HG03175 (cell line): Measurements from ENCODE around the gene GPBAR1.

Source experiments
- ATAC-seq: cut with Tn5 transposase; IDR thresholded peaks from one replicate; pipeline ENCODE4 v1.9.1; 2021; ENCODE audit warnings: mild to moderate bottlenecking, moderate library complexity; ENCODE audit not compliant: unreplicated experiment

Gene GPBAR1, protein sequence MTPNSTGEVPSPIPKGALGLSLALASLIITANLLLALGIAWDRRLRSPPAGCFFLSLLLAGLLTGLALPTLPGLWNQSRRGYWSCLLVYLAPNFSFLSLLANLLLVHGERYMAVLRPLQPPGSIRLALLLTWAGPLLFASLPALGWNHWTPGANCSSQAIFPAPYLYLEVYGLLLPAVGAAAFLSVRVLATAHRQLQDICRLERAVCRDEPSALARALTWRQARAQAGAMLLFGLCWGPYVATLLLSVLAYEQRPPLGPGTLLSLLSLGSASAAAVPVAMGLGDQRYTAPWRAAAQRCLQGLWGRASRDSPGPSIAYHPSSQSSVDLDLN

DNA sequence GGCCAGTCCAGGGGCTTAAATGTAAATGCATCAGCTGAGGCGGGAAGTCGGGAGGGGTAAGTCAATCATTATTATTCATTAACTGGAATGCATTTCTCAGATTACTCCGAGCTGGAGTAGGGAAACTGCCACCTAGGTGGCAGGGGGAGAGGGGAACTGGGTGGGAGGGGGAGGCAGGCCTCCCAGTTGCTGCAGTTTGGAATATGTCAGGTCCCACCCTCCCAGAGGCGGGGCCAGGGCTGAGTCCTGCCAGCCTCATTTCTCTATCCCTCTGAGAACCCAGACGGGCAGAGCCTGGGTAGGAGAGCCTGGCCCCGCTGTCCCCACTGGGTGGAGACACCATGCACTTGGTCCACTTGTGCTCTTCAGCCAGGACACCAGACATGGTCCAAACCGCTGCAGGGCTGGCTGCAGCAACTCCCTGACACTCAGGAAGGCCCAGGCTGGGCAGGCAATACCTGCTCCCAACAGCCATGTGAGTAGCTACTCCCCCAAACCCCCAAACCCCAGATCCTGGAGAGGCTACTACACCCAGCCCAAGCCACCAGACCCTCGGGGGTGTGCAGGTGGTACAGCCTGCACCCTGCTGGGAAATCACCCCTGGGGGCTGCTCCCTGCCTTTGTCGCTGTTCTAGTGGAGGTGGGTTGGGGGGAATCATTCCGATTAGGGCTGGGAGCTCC is at the start of gene GPBAR1:
Gene GPBAR1, plus strand, starts transcription at position 274 of the 681 bp plus-strand sequence. CDS start 1,710 bp downstream, outside the sequence.
- ATAC-seq = no peak

DNA sequence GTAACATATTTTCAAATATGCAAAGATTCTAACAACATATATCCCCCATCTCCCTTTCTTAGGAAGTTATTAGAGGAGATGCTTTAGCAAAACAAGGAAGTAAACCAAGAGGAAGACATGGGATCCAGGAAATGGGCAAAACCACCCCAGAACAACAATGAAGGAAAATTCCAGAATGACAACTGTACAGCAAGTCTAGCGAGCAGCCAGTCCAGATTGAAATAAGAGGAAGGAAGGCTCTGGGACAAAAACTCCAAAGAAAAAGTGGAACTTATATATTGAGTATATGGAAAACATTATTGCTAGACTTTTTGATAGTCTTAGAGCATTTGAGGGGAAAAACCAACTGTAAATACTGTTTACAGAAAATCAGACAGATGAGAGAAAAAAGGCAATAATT is 46.7 kb upstream of the GPBAR1 start:
- no peak for ATAC-seq

- ATAC-seq = no peak
Observed at GRCh38 chr2:218216336-218216673, 44.5 kb upstream of the GPBAR1 start.

DNA sequence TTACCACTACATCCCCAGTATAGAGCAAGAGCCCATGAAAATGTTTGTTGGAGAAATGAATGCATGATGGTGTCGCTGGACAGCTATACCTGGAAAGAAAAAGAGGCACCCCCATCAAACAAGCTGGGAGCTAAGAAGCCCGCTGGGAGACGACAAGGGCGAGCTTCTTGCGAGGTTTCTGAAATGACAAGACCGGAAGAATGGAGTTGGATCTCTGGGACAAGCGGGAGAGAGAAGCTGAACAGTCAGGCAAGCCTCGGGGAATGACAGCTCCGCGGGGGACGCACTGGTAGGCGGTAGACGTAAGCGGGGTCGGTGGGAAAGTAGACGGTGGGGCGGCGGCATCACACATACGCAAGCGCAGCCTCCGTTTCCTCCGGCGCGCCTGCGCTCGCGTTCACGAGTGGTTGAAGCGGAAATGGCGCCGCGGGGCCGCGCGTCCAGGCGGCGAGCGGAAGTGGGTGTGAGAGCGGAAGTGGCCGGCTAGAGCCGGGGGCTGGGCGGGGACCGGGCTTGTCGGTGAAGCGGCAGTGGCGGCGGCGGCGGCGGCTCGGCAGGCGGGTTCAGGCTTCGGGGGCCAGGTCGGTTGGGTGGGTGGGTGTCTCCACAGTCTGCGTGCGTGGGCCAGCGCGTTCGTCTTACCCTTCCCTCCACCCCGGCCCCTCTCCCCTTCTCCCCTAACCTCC is 44.0 kb upstream of the GPBAR1 start, which contains the start of gene ARPC2:
Gene ARPC2, plus strand, starts transcription at position 516 of the 686 bp plus-strand sequence. CDS start 282 bp downstream, outside the sequence.
- ATAC-seq = peak; percentile 76

- peak; percentile 44 for ATAC-seq
Observed at GRCh38 chr2:218217360-218218267, 43.2 kb upstream of the GPBAR1 start.

DNA sequence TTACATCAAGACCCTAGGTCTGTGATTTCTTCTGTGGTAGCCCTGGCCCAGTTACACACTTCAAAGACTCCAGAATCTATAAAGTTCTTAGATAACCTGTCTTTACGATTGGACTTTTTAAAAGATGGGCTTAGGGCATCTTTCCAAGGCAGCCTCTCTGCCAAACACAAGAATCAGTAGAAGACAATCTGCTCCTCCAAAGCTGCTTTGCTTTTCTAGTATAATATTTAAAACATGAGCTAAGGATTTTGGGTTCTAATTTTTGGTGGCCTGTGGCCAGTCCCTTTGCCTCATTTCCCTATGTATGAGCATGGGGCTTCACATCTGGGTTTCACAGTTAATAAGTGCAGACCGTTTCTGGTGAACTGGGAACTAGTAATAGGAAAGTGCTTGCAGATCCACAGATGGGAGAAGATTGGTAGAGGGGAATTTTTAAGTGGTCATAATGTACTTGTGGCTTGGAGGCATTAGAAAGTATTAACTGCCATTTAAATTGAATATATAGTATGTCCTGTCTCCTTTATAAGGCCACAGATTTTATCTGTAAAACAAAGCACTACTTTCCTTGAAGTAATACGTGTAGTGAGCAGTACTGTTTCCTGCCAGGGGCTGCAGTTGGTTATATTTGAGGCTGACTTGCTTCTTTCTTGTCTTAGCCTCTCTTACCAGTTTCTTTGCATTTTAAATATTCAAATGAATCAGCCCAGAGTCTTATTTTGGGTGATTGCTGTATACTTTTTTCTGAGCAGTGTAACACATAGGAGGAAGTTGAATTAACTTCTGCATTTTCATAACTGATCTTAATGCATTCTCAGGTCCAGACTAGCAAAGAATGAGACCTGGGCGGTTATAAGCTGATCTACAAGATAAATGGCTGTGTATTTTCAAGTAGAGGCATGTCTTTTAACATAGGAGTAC is 42.3 kb upstream of the GPBAR1 start:
- ATAC-seq = peak; percentile 34

- ATAC-seq = no peak
Observed at GRCh38 chr2:218219934-218220333, 40.9 kb upstream of the GPBAR1 start.

- no peak for ATAC-seq
Observed at GRCh38 chr2:218221000-218221399, 39.8 kb upstream of the GPBAR1 start.

- no peak for ATAC-seq
Observed at GRCh38 chr2:218223046-218223445, 37.8 kb upstream of the GPBAR1 start.

DNA sequence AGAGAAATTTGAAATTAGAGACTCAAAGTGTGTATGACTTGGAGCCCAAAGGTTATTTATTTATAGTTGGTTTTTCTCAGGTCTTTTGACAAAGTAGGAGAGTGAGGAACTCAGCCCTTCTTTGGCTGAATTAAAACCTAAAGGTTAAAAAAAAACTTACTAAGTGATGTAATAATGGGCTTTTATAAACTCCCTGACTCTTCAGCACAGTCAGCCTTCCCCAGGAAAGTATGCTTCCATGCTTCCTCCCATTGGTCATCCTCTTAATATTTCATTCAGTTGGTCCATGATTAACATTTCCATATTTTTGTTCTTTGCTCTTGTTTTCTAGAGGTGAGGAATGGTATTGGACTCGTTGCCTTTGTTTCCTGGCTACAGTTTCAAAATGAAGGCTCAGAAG is 36.6 kb upstream of the GPBAR1 start:
- ATAC-seq = no peak

DNA sequence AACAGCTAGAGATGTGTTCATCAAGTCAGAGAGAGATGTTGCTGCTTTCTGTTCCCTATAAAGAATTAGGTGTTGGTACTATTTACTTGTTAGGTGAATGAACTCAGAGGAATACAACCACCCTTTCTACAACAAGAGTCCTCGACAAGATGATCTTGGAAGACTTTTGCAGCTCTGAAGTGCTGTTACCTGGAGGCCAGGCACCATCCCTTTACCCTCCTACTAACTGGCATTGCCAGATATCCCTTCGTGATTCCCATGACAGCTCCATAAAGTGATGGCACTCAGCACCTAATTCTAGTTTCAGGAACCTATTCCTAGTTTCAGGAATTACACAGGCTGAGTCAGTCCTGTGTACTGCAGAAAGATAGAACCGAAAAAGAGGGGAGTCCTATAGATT is 33.9 kb upstream of the GPBAR1 start:
- ATAC-seq = no peak

DNA sequence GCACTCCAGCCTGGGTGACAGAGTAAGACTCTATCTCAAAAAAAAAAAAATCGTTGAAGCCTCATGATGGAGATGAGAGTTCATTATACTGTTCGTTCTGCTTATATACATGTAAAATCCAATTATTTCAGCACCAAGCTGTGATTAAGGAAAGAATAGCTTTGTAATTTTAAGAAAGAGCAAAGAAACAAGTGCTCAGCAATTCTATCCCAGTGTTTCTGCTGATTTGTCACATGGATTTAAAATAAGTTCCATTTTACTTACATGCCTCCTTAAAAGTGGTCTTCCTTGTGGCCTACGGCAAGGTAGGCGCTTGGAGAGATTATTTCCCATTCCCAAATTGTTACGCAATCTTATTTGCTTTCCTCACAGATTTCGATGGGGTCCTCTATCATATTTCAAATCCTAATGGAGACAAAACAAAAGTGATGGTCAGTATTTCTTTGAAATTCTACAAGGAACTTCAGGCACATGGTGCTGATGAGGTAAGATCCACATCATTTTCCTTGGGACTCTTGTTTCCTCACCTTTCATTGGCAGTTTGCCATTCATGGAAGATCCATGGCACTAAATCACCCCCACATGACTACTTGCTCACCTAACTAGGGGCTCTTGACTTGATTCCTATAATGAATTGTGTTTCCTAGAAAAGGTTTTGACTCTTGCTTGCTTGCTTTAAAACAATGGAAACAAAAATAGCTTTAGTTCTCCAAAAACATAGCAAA is 32.3 kb upstream of the GPBAR1 start:
- no peak for ATAC-seq

- peak; percentile 88 for ATAC-seq
Observed at GRCh38 chr2:218229239-218229638, 31.6 kb upstream of the GPBAR1 start.

DNA sequence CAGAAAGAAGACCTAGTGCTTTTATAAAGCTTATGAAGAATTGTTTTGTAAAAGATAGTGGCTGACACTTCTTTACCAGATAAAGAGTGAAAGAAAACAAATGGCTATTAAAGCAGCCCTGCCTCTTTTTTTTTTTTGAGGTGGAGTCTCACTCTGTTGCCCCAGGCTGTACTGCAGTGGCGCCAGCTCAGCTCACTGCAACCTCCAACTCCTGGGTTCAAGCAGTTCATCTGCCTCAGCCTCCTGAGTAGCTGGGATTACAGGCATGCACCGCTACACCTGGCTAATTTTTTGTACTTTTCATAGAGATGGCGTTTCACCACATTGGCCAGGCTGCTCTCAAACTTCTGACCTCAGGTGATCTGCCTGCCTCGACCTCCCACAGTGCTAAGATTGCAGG is 31.0 kb upstream of the GPBAR1 start:
- ATAC-seq = no peak

DNA sequence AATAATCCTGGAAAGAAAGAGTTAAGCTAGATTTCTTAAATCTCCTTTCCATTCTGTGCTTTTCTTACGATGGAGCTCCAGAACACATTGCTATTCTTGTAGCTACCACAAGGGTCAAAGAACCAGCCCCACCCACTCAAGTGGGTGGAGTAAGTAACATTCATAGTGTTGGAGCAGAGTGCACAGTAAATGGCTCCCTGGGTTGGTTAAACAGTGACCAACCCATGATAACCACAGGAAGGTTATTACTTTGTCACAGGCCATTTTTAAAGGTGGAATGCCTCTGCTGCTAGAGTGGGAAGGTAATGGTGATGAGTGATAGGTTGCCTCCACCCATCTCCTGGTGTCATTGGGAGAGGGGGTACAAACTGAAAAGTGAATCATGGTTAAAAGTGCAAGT is 29.9 kb upstream of the GPBAR1 start:
- ATAC-seq = peak; percentile 84

- no peak for ATAC-seq
Observed at GRCh38 chr2:218233543-218233942, 27.3 kb upstream of the GPBAR1 start.

- no peak for ATAC-seq
Observed at GRCh38 chr2:218234521-218234920, 26.3 kb upstream of the GPBAR1 start.

DNA sequence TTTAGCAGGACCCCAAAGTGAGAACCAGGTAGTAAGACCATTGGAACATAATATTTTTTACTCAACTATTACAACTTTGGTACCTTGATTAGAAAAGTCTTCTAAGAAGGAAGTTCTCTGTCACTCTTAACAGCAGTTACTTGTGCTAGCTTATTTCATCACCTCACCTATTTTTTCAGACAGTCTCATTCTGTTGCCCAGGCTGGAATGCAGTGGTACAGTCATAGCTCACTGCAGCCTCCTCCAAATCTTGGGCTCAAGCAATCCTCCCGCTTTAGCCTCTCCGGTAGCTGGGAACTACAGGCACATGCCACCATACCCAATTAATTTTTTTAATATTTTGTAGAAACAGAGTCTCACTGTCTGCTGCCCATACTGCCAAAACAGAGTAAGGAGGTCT is 25.8 kb upstream of the GPBAR1 start:
- ATAC-seq = no peak

GRCh38 chr2:218236829-218237228 is 24.0 kb upstream of the GPBAR1 start:
- no peak for ATAC-seq
